HG02571 (cell line): ENCODE results near the gene KRT16.
"Not testable (repeated sequence)": the region's sequence is repeated elsewhere in the genome, so short reads cannot be mapped to it uniquely, and the experiment has no call there.

ENCODE experiments used
- ATAC-seq: cut with Tn5 transposase; IDR thresholded peaks from one replicate; pipeline ENCODE4 v1.9.1; 2021; ENCODE audit warnings: mild to moderate bottlenecking, moderate library complexity; ENCODE audit not compliant: unreplicated experiment

KRT16 gene

GRCh38 chr17:41648411-41649195 is 36.0 kb upstream of the KRT16 start:
- ATAC-seq: peak; percentile 61

- ATAC-seq: no peak
These were observed 35.4 kb upstream of the KRT16 start for GRCh38 chr17:41647940-41648410.

GRCh38 chr17:41647038-41647813 is 34.7 kb upstream of the KRT16 start:
- no peak for ATAC-seq

GRCh38 chr17:41642252-41643156 is 29.9 kb upstream of the KRT16 start:
- ATAC-seq: no peak

- not testable (repeated sequence) for ATAC-seq
These were observed 28.0 kb upstream of the KRT16 start for GRCh38 chr17:41640596-41640995.

GRCh38 chr17:41639492-41640473 is 27.2 kb upstream of the KRT16 start:
- ATAC-seq: no peak

DNA sequence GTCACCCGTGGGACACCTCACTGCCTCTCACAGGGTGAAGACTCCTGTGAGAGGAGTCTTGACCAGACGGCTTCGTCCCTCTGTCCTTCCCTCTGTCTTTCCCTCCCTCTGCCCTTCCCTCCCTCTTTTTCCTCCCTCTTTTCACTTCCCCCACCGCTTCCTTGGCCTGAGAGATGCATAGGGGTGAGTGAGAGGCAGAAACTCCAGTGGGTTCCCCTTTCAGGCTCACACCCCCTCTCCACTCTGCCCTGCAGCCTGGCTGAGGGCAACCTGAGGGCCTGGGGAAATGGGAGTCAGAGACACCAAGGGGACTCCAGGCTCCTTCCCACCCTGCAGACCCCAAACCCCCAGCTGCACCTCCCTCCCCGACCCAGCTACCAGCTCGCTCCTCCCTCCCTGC is 26.4 kb upstream of the KRT16 start:
- ATAC-seq: no peak

- no peak for ATAC-seq
These were observed 25.6 kb upstream of the KRT16 start for GRCh38 chr17:41638194-41638593.

DNA sequence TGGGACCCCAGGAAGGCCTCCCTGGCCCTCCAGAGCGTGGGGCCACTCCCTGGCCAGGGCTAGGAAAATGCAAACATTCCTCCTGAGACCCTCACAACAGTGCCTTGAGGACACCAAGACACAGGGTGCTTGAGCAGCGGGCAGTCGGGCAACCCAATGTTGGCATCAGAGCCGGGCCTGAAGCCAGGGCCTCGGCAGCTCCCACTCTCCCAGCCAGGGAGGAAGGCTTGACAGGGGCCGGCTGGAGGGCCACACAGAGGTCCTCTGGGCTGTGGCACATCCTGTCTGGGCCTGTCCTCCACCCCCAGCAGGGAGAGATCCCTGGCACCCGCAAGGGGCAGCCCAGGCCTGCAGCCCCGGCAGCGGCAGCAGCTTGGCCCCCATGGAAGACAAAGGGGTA is 24.1 kb upstream of the KRT16 start:
- no peak for ATAC-seq

- ATAC-seq: no peak
These were observed 22.8 kb upstream of the KRT16 start for GRCh38 chr17:41635121-41636097.

DNA sequence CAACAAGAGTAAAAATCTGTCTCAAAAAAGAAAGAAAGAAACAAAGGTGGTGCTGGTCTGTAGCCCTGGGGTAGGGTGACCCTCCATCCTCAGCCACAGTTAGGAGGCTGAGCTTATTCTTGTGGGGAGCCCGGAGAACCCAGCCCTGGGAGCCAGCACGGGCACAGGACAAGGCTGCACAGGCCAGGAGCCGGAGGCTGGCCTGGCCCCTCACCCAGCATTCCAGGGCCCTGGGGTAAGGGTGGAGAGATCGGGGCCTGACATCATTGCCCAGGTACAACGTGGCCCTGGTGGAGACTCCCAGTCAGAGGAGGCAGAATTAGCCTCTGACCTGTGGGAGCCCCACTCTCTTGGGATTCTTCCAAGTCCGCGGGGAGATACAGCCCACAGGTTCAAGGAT is 22.1 kb upstream of the KRT16 start:
- ATAC-seq: no peak

GRCh38 chr17:41633556-41634199 is 21.1 kb upstream of the KRT16 start:
- ATAC-seq: no peak

DNA sequence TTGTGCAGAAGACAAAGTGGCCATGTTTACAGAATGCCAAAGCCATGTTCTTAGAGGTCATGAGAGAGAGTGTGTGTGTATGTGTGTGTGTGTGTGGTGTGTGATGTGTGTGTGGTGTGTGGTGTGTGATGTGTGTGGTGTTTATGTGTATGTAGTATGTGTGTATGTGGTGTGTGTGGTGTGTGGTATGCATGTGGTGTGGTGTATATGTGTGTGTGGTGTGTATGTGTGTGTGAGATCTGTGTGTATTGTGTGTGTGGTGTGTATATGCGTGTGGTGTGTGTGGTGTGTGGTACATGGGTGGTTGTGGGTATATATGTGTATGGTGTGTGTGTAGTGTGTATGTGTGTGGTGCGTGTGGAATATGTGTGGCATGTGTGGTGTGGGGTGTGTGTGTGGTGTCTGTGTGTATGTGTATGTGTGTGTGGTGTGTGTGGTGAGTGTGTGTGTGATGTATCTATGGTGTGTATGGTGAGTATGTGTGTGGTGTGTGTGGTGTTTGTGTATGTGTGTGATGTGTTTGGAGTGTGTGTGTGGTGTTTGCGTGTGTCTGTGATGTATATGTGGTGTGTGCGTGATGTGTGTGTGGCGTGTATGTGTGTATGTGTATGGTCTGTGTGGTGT is 20.0 kb upstream of the KRT16 start:
- no peak for ATAC-seq

- no peak for ATAC-seq
These were observed 19.3 kb upstream of the KRT16 start for GRCh38 chr17:41631898-41632285.

GRCh38 chr17:41631025-41631897 is 18.7 kb upstream of the KRT16 start:
- no peak for ATAC-seq

DNA sequence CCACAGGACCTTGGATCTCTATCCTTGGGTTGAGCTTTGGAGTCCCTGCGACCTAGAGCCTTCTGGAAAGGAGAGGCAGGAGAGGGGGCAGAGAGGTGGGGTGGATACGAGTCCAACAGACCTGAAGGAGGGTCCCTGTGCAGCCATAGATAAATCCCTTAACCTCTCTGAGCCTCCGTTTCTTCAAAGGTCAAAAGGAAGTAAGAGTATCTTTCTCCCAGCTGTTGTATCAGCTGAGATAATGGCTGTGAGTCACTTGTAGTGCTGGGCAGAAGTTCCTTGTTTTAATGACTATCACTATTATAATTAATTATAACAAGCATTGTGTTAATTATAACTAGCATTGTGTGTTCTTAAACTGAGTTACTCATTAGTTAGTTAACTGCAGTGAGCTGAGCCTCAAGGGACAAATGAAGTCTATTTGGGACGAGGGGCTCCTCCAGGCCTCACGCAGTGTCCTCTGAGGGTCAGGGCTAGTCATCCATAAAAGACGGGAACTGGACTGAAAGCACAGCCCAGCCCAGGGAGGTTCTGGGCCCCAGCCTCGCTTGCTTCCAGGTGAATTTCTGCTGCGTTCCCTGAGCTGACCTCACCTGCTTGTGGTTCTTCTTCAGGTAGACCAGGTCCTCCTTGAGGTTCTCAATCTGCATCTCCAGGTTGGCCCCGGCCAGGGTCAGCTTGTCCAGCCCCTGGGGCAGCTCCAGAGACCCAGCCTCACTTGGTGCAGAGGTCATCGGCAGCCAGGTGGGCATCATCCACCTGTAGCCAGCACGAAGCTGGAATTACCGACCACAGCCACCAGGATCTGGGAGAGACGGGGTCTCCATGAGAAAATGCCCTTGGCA is 17.5 kb upstream of the KRT16 start:
- no peak for ATAC-seq
